Ishikawa (cell line): ENCODE measurements around the gene SUN1.

Experiments
- CEBPB ChIP-seq: IDR thresholded peaks from 2 replicates; pipeline ENCODE4 v1.6.1; 2012
- CREB1 ChIP-seq: IDR thresholded peaks from 2 replicates; pipeline ENCODE4 v1.6.1; 2012; ENCODE audit warnings: low read depth
- EGR1 ChIP-seq: IDR thresholded peaks from 2 replicates; pipeline ENCODE4 v1.6.1; 2012
- EP300 ChIP-seq: IDR thresholded peaks from 2 replicates; pipeline ENCODE4 v1.6.1; 2012; ENCODE audit warnings: borderline replicate concordance
- FOXM1 ChIP-seq: IDR thresholded peaks from 2 replicates; pipeline ENCODE4 v1.6.1; 2012; ENCODE audit warnings: low read depth, borderline replicate concordance
- MAX ChIP-seq: IDR thresholded peaks from 2 replicates; pipeline ENCODE4 v1.6.1; 2012
- NFIC ChIP-seq: IDR thresholded peaks from 2 replicates; pipeline ENCODE4 v1.6.1; 2012
- RAD21 ChIP-seq: IDR thresholded peaks from 2 replicates; pipeline ENCODE4 v1.6.1; 2012; ENCODE audit warnings: low read depth
- REST ChIP-seq: IDR thresholded peaks from 2 replicates; pipeline ENCODE4 v1.6.1; 2012; ENCODE audit warnings: low read depth, mild to moderate bottlenecking
- TAF1 ChIP-seq: IDR thresholded peaks from 2 replicates; pipeline ENCODE4 v1.6.1; 2012; ENCODE audit warnings: low read depth, mild to moderate bottlenecking
- TCF12 ChIP-seq: IDR thresholded peaks from 2 replicates; pipeline ENCODE4 v1.6.1; 2012; ENCODE audit warnings: low read depth
- TEAD4 ChIP-seq: IDR thresholded peaks from 2 replicates; pipeline ENCODE4 v1.6.1; 2012
- USF1 ChIP-seq: IDR thresholded peaks from 2 replicates; pipeline ENCODE4 v1.6.1; 2012
- YY1 ChIP-seq: IDR thresholded peaks from 2 replicates; pipeline ENCODE4 v1.6.1; 2012; ENCODE audit warnings: low read depth
- ZBTB7A ChIP-seq: IDR thresholded peaks from 2 replicates; pipeline ENCODE4 v1.6.1; 2012; ENCODE audit warnings: low read depth

The SUN1 gene, protein sequence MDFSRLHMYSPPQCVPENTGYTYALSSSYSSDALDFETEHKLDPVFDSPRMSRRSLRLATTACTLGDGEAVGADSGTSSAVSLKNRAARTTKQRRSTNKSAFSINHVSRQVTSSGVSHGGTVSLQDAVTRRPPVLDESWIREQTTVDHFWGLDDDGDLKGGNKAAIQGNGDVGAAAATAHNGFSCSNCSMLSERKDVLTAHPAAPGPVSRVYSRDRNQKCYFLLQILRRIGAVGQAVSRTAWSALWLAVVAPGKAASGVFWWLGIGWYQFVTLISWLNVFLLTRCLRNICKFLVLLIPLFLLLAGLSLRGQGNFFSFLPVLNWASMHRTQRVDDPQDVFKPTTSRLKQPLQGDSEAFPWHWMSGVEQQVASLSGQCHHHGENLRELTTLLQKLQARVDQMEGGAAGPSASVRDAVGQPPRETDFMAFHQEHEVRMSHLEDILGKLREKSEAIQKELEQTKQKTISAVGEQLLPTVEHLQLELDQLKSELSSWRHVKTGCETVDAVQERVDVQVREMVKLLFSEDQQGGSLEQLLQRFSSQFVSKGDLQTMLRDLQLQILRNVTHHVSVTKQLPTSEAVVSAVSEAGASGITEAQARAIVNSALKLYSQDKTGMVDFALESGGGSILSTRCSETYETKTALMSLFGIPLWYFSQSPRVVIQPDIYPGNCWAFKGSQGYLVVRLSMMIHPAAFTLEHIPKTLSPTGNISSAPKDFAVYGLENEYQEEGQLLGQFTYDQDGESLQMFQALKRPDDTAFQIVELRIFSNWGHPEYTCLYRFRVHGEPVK

GRCh38 chr7:832167-832967 is at the start of gene SUN1:
TSS of gene SUN1 (plus strand) at chr7:832476. CDS start at chr7:832525, 49 bp downstream.
- TF ChIP-seq RAD21 (no peak), TEAD4 (peak; percentile 52), MAX (peak; percentile 57; the same call in 1 of the 2 replicates)

DNA sequence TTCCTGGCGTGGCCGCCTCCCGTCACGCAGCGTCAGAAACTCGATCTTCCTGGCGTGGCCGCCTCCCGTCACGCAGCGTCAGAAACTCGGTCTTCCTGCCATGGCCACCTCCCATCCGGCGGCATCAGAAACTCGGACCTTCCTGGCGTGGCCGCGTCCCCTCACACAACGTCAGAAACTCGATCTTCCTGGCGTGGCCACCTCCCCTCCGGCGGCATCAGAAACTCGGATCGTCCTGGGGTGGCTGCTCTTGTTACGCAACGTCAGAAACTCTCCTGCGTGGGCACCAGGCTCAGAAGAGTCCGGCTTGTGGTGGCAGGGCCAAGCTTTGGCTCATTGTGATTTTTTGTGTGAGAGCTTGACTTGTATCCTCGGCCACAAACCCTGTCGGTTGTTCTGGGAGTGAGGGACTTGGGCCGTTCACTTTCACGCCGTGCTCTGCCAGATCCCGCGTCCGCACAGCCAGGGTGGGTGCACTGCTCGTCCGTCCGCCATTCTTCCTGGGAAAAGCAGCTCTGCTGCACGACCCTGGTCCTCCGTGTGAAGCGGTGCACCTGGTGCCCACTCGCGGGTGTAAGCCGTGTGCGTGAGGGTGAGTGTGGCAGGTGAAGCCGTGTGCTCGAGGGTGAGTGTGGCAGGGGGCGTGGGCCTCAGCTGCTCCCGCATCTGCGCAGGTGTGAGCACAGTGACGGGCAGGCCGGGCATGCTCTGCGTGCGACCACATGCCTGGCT is 49.4 kb upstream of the SUN1 start:
- TF ChIP-seq ZBTB7A (no peak), MAX (no peak), EGR1 (no peak), TEAD4 (no peak), USF1 (no peak), TCF12 (no peak), YY1 (no peak), CEBPB (no peak), REST (no peak), NFIC (no peak), FOXM1 (no peak), EP300 (no peak), RAD21 (no peak), TAF1 (no peak), CREB1 (no peak)

GRCh38 chr7:783556-784490 is 48.5 kb upstream of the SUN1 start:
- TF ChIP-seq REST: no peak
- no peak for TF ChIP-seq ZBTB7A
- TF ChIP-seq CREB1: no peak
- no peak for TF ChIP-seq TCF12
- no peak for TF ChIP-seq EP300
- no peak for TF ChIP-seq TEAD4
- no peak for TF ChIP-seq YY1
- TF ChIP-seq FOXM1: no peak
- TF ChIP-seq TAF1: no peak
- TF ChIP-seq RAD21: no peak
- TF ChIP-seq CEBPB: no peak
- no peak for TF ChIP-seq NFIC

- TF ChIP-seq REST (no peak), TCF12 (no peak), RAD21 (no peak), USF1 (no peak), FOXM1 (no peak), CREB1 (no peak), MAX (no peak), TEAD4 (no peak), ZBTB7A (no peak), TAF1 (no peak), EP300 (no peak)
These were observed 47.3 kb upstream of the SUN1 start for GRCh38 chr7:784971-785370.
